Fibroblast of skin of left biceps (primary cell): ENCODE data around the gene SRRT.
A peak's percentile ranks its signal among the peaks of the same experiment; 100 is the strongest.

ENCODE experiments used
- DNase-seq, 2 experiments: peaks; one replicate each; pipeline ENCODE4 v3.0.0-alpha.2; 2013; ENCODE audit warnings: low read depth in 2 of 2

The SRRT gene, protein sequence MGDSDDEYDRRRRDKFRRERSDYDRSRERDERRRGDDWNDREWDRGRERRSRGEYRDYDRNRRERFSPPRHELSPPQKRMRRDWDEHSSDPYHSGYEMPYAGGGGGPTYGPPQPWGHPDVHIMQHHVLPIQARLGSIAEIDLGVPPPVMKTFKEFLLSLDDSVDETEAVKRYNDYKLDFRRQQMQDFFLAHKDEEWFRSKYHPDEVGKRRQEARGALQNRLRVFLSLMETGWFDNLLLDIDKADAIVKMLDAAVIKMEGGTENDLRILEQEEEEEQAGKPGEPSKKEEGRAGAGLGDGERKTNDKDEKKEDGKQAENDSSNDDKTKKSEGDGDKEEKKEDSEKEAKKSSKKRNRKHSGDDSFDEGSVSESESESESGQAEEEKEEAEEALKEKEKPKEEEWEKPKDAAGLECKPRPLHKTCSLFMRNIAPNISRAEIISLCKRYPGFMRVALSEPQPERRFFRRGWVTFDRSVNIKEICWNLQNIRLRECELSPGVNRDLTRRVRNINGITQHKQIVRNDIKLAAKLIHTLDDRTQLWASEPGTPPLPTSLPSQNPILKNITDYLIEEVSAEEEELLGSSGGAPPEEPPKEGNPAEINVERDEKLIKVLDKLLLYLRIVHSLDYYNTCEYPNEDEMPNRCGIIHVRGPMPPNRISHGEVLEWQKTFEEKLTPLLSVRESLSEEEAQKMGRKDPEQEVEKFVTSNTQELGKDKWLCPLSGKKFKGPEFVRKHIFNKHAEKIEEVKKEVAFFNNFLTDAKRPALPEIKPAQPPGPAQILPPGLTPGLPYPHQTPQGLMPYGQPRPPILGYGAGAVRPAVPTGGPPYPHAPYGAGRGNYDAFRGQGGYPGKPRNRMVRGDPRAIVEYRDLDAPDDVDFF

GRCh38 chr7:100874577-100875355, at the start of gene SRRT:
SRRT (plus strand) TSS chr7:100875103; CDS start chr7:100875591, 488 bp downstream.
- peak; percentile 94 to 95 for DNase-seq

- no peak for DNase-seq
Measured at GRCh38 chr7:100825215-100825671, 49.7 kb upstream of the SRRT start.

GRCh38 chr7:100825751-100826513, 49.0 kb upstream of the SRRT start:
- DNase-seq: no peak

- no peak for DNase-seq
Measured at GRCh38 chr7:100826514-100827329, 48.2 kb upstream of the SRRT start.

DNA sequence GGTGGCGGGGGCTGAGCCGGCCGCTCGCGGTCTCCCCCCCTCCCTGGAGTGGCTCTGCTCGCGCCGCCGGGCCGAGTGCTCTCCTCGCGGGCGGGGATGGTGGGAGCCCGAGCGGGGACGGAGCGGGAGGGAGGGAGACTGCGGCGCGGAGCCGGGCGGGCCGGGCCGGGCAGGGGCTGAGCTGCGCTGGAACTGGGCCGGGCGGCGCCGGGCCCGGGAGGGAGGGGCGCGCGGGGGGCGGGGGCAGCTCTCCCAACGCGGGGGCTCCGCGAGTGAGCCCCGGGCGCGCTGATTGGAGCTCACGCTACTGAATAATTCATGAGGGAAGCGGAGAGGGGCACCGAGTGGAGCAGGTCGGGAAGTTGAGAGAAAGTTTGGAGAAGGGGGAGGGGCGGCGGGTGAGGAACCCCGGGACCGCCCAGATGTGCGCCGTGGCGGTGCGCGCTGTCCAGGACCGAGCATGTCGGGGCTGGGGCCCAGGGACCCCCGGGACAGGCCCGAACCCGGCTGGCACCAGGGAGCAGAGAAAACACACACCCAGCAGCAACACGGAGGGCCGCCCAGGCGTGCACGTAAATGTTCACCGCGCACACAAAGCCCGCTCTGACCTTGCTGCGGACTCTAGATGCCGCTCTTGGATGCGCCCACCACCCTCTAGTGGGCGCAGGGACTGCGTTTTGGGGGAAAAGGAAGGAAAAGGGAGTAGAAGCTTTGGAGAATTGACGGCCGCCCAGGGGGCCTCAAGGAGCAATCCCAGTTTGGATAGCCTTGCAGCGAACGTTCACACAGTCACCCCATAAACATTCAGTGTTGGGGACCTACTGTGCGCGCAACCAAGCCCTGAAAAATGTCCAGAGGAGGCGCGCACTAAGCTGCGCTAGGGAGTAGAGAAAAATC, 47.3 kb upstream of the SRRT start, which contains the start of gene EPHB4:
EPHB4 (minus strand) TSS at position 194 of the 897 bp plus-strand sequence. CDS start 493 bp downstream, outside the sequence.
- DNase-seq: peak; percentile 82 to 85

GRCh38 chr7:100829150-100829716, 45.7 kb upstream of the SRRT start:
- no peak for DNase-seq

- DNase-seq: no peak
Measured at GRCh38 chr7:100830396-100830795, 44.5 kb upstream of the SRRT start.

- no peak for DNase-seq
Measured at GRCh38 chr7:100832281-100832633, 42.6 kb upstream of the SRRT start.

- DNase-seq: no peak
Measured at GRCh38 chr7:100835903-100836811, 38.7 kb upstream of the SRRT start.

GRCh38 chr7:100836812-100837098, 38.1 kb upstream of the SRRT start:
- no peak for DNase-seq

DNA sequence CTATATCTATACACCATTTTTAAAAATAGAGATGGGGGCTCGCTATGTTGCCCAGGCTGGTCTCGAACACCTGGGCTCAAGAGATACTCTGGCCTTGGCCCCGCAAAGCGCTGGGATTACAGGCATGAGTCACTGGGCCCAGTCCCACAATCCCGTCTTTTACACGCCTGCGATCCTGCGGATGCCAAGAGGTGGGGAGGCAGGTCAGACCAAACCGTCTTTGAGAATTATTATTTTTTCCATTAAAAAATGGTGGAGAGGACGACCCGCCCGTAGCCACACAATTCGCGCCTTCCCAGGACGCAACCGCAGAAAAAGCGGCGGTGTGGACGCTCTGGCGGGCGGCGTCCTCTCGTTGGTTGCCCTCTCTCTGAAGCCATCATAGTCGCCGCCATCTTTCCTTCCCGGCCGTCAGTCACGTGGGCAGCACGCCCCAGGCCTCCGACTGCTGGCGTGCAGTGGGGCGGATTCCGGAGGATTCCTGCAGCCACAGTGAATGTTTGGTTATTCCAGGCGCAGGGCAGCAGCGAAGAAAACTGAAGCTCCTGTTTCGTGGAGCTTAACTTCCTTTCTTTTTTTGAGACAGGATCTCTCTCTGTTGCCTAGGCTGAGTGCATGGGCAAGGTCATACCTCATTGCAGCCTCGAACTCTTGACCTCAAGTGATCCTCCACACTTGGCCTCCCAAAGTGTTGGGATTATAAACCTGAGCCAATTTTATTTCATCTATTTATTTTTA, 37.6 kb upstream of the SRRT start:
- DNase-seq: peak; percentile 77 to 79

- DNase-seq: no peak
Measured at GRCh38 chr7:100839361-100839760, 35.5 kb upstream of the SRRT start.

GRCh38 chr7:100840470-100841100, 34.3 kb upstream of the SRRT start:
- no peak for DNase-seq

- no peak for DNase-seq
Measured at GRCh38 chr7:100847360-100847759, 27.5 kb upstream of the SRRT start.

DNA sequence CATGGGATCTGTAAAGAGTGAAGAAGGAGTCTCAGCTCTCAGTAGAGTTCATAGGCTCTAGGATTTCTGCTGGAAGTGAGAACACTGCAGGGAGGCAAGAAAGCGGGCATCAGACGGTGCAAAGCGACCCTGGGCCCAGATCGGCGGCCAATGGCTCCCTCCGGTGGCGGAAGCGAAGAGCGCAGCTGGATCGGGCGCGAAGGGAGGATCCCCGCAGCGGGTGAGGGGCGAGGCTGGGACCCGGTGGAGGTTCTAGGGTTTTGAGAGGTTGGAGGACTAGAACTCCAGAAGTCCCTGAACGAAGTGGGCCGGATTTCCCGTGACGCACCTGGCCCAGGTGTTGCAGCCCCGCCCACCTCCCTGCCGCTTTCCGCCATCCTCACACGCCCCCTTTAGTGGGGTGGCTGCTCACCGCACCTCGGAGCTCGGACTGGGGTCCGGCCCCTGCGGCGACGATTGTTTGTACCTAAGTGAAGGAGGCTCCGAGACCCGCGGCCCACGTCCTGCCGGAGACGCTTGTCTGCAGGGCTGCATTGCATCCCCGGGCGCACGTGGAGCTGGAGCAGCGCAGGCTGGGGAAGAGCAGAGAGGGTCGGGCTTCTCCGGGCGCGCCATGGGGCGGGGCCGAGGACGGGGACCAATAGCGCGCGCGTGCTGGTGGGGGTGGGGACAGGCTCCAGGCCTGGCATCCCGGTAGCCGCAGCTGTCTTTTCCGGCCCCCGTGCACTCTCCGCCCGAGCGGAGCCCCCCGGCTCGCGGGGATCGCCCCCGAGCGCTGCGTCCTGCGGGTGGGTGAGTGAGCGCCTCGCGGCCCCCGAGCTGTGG, 22.6 kb upstream of the SRRT start, which contains the start of gene SLC12A9:
SLC12A9 (plus strand) TSS at position 666 of the 825 bp plus-strand sequence. CDS start 1,485 bp downstream, outside the sequence.
- peak; percentile 63 to 67 for DNase-seq
